H9 (cell line): ENCODE results near the gene PLEKHJ1. TPM values are rescaled to one million over a fixed set of nuclear protein-coding genes. Genes with fewer than 3 reads are reported as not detected.
A peak's percentile ranks its signal among the peaks of the same experiment; 100 is the strongest.

ENCODE experiments used
- DNase-seq: peaks from one replicate; pipeline ENCODE4 v3.0.0-alpha.2; 2017
- H2AFZ ChIP-seq: one replicate; pipeline ENCODE4 v1.6.1; 2013; ENCODE audit warnings: mild to moderate bottlenecking, low read length, control low read depth, moderate library complexity
- H2AK5ac ChIP-seq: 2 replicates; pipeline ENCODE4 v1.6.1; 2013; ENCODE audit warnings: low read length, control low read depth, mixed read lengths; ENCODE audit not compliant: insufficient read length
- H2BK120ac ChIP-seq: one replicate; pipeline ENCODE4 v1.6.1; 2013; ENCODE audit warnings: low read depth, mild to moderate bottlenecking, low read length, control low read depth, inconsistent platforms; ENCODE audit not compliant: poor library complexity, severe bottlenecking
- H2BK12ac ChIP-seq: 2 replicates; pipeline ENCODE4 v1.6.1; 2013; ENCODE audit warnings: low read length, control low read depth, mixed read lengths, low read depth; ENCODE audit not compliant: insufficient read length
- H2BK15ac ChIP-seq: 2 replicates; pipeline ENCODE4 v1.6.1; 2013; ENCODE audit warnings: low read depth, low read length, control low read depth
- H2BK20ac ChIP-seq: one replicate; pipeline ENCODE4 v1.6.1; 2013; ENCODE audit warnings: low read depth, mild to moderate bottlenecking, low read length, control low read depth, inconsistent platforms; ENCODE audit not compliant: poor library complexity, severe bottlenecking
- H2BK5ac ChIP-seq: 2 replicates; pipeline ENCODE4 v1.6.1; 2013; ENCODE audit warnings: low read length, control low read depth, mixed read lengths; ENCODE audit not compliant: insufficient read length
- H3K14ac ChIP-seq: 2 replicates; pipeline ENCODE4 v1.6.1; 2013; ENCODE audit warnings: low read length, control low read depth; ENCODE audit not compliant: insufficient read depth
- H3K18ac ChIP-seq: 2 replicates; pipeline ENCODE4 v1.6.1; 2013; ENCODE audit warnings: low read depth, mild to moderate bottlenecking, mixed read lengths, low read length, control low read depth; ENCODE audit not compliant: insufficient read length
- H3K23ac ChIP-seq: 2 replicates; pipeline ENCODE4 v1.6.1; 2013; ENCODE audit warnings: low read length, control low read depth, mixed read lengths, low read depth; ENCODE audit not compliant: insufficient read length
- H3K23me2 ChIP-seq: 2 replicates; pipeline ENCODE4 v1.6.1; 2013; ENCODE audit warnings: low read depth, mild to moderate bottlenecking, mixed read lengths, low read length, control low read depth; ENCODE audit not compliant: insufficient read length, poor library complexity, severe bottlenecking
- H3K27ac ChIP-seq: 2 replicates; pipeline ENCODE4 v1.5.1; 2013; ENCODE audit warnings: low read length, control low read depth, mixed read lengths, low read depth; ENCODE audit not compliant: insufficient read length
- H3K27me3 ChIP-seq: 2 replicates; pipeline ENCODE4 v1.6.1; 2013; ENCODE audit warnings: low read length, control low read depth, inconsistent platforms; ENCODE audit not compliant: insufficient read depth
- H3K4ac ChIP-seq: 2 replicates; pipeline ENCODE4 v1.6.1; 2013; ENCODE audit warnings: low read depth, mild to moderate bottlenecking, control low read depth, inconsistent platforms, low read length, moderate library complexity
- H3K4me1 ChIP-seq: 2 replicates; pipeline ENCODE4 v1.6.1; 2013; ENCODE audit warnings: low read length, control low read depth, inconsistent platforms; ENCODE audit not compliant: insufficient read depth
- H3K4me2 ChIP-seq: 2 replicates; pipeline ENCODE4 v1.6.1; 2013; ENCODE audit warnings: low read length, control low read depth, mixed read lengths; ENCODE audit not compliant: insufficient read length, insufficient read depth
- H3K56ac ChIP-seq: 2 replicates; pipeline ENCODE4 v1.6.1; 2013; ENCODE audit warnings: low read depth, mild to moderate bottlenecking, mixed read lengths, low read length, control low read depth; ENCODE audit not compliant: insufficient read length
- H3K79me1 ChIP-seq: 2 replicates; pipeline ENCODE4 v1.6.1; 2013; ENCODE audit warnings: low read depth, mild to moderate bottlenecking, moderate library complexity, low read length, control low read depth, inconsistent platforms; ENCODE audit not compliant: insufficient read depth, poor library complexity, severe bottlenecking
- H3K79me2 ChIP-seq: 2 replicates; pipeline ENCODE4 v1.6.1; 2013; ENCODE audit warnings: low read length, control low read depth, inconsistent platforms; ENCODE audit not compliant: insufficient read depth
- H3K9ac ChIP-seq: 2 replicates; pipeline ENCODE4 v1.6.1; 2013; ENCODE audit warnings: low read length, control low read depth, mixed read lengths; ENCODE audit not compliant: insufficient read length; ENCODE audit errors: extremely low read depth
- H3K9me3 ChIP-seq: one replicate; pipeline ENCODE4 v1.6.1; 2013; ENCODE audit warnings: low read depth, low read length, inconsistent platforms; ENCODE audit not compliant: control insufficient read depth
- H3T11ph ChIP-seq: one replicate; pipeline ENCODE4 v1.6.1; 2013; ENCODE audit warnings: mild to moderate bottlenecking, low read length, control low read depth, inconsistent platforms
- H4K20me1 ChIP-seq: one replicate; pipeline ENCODE4 v1.6.1; 2013; ENCODE audit not compliant: control insufficient read depth, insufficient read length, insufficient read depth
- H4K5ac ChIP-seq: 2 replicates; pipeline ENCODE4 v1.6.1; 2013; ENCODE audit warnings: low read depth, mild to moderate bottlenecking, mixed read lengths, low read length, control low read depth; ENCODE audit not compliant: insufficient read length
- H4K8ac ChIP-seq: replicated peaks from 2 replicates; pipeline ENCODE4 v1.6.1; 2013; ENCODE audit warnings: low read length, control low read depth, mixed read lengths, low read depth; ENCODE audit not compliant: insufficient read length
- H4K91ac ChIP-seq: 2 replicates; pipeline ENCODE4 v1.6.1; 2013; ENCODE audit warnings: low read depth, mild to moderate bottlenecking, moderate library complexity, mixed read lengths, low read length, control low read depth; ENCODE audit not compliant: insufficient read length
- H3K27ac Mint-ChIP-seq, 3 experiments: 2 replicates in 2 of 3; 3 replicates in 1 of 3; pipeline ENCODE4 v1.8.0; 2020 to 2021; ENCODE audit warnings: mixed read lengths in 3 of 3, mild to moderate bottlenecking in 1 of 3, moderate library complexity in 1 of 3
- H3K27me3 Mint-ChIP-seq: 2 replicates; pipeline ENCODE4 v1.8.0; 2021; ENCODE audit warnings: low read depth, mild to moderate bottlenecking, moderate library complexity, mixed read lengths
- H3K36me3 Mint-ChIP-seq, 3 experiments: 2 replicates in 2 of 3; 3 replicates in 1 of 3; pipeline ENCODE4 v1.8.0; 2020 to 2021; ENCODE audit warnings: low read depth in 3 of 3, mixed read lengths in 3 of 3; ENCODE audit not compliant: insufficient read depth in 1 of 3
- H3K4me1 Mint-ChIP-seq, 2 experiments: 2 replicates each; pipeline ENCODE4 v1.8.0; 2020; ENCODE audit warnings: mixed read lengths in 2 of 2
- H3K4me3 Mint-ChIP-seq, 2 experiments: 2 replicates in 1 of 2; 3 replicates in 1 of 2; pipeline ENCODE4 v1.8.0; 2020 to 2021; ENCODE audit warnings: mild to moderate bottlenecking in 2 of 2, mixed read lengths in 2 of 2, moderate library complexity in 1 of 2
- H3K9me3 Mint-ChIP-seq, 2 experiments: 2 replicates in 1 of 2; 3 replicates in 1 of 2; pipeline ENCODE4 v1.8.0; 2020; ENCODE audit warnings: mild to moderate bottlenecking in 2 of 2, mixed read lengths in 2 of 2, moderate library complexity in 1 of 2
- WGBS: extraction: QIAGEN DNeasy Blood & Tissue Kit; methylation state at CpG from one replicate; pipeline ENCODE4 v1.1.7; 2013; ENCODE audit warnings: missing lambda C conversion rate, low lambda C conversion rate, mixed read lengths; ENCODE audit not compliant: insufficient read length; ENCODE audit errors: extremely low coverage; 5-methylcytosine and 5-hydroxymethylcytosine counted together
- total RNA-seq: library from RNA; stranded (reverse); gene quantifications from 2 replicates; pipeline ENCODE4 v1.2.1, GENCODE V29; 2021
- TF ChIP-seq, protein P1 (sequence below): fragments of 200-600 bp; sonication (generic); conservative IDR thresholded peaks from 3 replicates; pipeline ENCODE4 v1.8.0; 2021; ENCODE audit warnings: antibody characterized with exemption, mild to moderate bottlenecking

The PLEKHJ1 gene
- total RNA-seq, 1 experiment from 2014 or later, result 139 TPM

DNA sequence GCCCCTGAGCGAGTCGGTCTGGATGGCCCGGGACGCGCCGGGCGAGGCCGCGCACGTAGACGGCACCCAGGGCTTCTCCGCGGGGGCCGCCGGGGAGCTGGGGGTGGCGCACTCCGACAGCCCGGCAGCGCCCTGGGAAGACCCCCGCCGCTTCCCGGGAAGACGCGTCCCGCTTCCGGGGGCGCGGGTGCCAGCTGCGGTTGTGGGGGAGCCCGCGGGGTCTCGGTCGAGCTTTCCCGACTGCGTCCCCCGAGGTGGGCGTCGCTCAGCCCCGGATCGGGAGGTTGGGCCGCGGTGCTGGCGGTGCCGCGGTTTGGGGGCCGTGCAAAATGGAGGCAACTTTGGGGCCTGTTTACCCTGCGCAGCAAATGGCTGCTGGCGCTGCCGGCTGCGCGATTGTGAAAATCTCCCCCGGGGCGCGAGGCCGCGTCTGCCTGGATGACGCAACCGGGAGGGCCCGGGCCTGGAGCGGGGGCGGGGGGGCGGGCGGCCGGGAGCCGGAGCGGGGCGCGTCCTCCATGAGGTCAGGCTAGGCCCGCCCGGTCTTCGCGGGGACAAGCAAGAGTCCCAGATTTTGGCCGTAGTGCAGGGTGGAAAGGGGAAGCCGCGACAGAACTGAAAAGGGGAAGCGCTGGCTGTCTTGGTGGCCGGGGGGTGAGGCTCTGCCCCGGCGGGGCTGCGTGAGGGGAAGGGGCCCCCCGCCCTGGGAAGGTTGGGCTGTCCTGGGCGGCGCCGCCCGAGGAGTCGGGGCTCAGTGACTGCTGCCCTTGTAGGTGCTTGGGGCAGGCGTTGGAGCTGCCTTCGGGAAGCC is 34.5 kb upstream of the PLEKHJ1 start:
- Histone ChIP-seq H3K4me1 (0 out of 2 replicates have a peak, but pooled peaks cover 2% of the 10 kb centered on the region), H2AK5ac (no peak overlapping the region), H3K9ac (peak overlapping the region; percentile 99), H2AFZ (no peak overlapping the region), H2BK20ac (no peak overlapping the region), H3K79me2 (peaks cover 24% of the 10 kb centered on the region; the same call in 1 of the 2 replicates), H3K23ac (no peak overlapping the region), H4K5ac (no peak overlapping the region), H3K27me3 (no peaks in the 10 kb centered on the region), H2BK15ac (no peak overlapping the region), H3K18ac (peak overlapping the region; percentile 52), H3T11ph (no peak overlapping the region), H3K9me3 (no peaks in the 10 kb centered on the region), H3K56ac (no peak overlapping the region), H2BK12ac (no peak overlapping the region), H3K4me2 (peak overlapping the region; percentile 61), H2BK5ac (no peak overlapping the region), H2BK120ac (no peak overlapping the region), H3K23me2 (peaks cover 4% of the 10 kb centered on the region), H3K79me1 (no peaks in the 10 kb centered on the region), H4K20me1 (peaks cover 2% of the 10 kb centered on the region), H3K14ac (peak overlapping the region; percentile 97), H3K4ac (no peak overlapping the region), H3K27ac (no peak overlapping the region), H4K8ac (no peak overlapping the region), H4K91ac (no peak overlapping the region)
- peaks cover 22 to 36% of the 10 kb centered on the region in 2 experiments for H3K4me1 Mint-ChIP-seq
- WGBS, result no CpG with 5 or more reads among the region's 88 CpGs
- no peaks in the 10 kb centered on the region; a peak in 3 of 5 replicates for H3K9me3 Mint-ChIP-seq
- H3K27ac Mint-ChIP-seq, result peak overlapping the region in 1 of 3 experiments; percentile 83; a peak in 2 of 7 replicates
- H3K27me3 Mint-ChIP-seq, result peaks cover 8% of the 10 kb centered on the region
- H3K36me3 Mint-ChIP-seq, result peaks cover 21 to 42% (median 28%) of the 10 kb centered on the region in 3 experiments
- peak overlapping the region; percentile 91 to 97 for H3K4me3 Mint-ChIP-seq
- TF ChIP-seq, protein P1, sequence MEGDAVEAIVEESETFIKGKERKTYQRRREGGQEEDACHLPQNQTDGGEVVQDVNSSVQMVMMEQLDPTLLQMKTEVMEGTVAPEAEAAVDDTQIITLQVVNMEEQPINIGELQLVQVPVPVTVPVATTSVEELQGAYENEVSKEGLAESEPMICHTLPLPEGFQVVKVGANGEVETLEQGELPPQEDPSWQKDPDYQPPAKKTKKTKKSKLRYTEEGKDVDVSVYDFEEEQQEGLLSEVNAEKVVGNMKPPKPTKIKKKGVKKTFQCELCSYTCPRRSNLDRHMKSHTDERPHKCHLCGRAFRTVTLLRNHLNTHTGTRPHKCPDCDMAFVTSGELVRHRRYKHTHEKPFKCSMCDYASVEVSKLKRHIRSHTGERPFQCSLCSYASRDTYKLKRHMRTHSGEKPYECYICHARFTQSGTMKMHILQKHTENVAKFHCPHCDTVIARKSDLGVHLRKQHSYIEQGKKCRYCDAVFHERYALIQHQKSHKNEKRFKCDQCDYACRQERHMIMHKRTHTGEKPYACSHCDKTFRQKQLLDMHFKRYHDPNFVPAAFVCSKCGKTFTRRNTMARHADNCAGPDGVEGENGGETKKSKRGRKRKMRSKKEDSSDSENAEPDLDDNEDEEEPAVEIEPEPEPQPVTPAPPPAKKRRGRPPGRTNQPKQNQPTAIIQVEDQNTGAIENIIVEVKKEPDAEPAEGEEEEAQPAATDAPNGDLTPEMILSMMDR, result no peak
- no peak for DNase-seq
